ENCODE results near the gene DHX30.

Gene DHX30

DNA sequence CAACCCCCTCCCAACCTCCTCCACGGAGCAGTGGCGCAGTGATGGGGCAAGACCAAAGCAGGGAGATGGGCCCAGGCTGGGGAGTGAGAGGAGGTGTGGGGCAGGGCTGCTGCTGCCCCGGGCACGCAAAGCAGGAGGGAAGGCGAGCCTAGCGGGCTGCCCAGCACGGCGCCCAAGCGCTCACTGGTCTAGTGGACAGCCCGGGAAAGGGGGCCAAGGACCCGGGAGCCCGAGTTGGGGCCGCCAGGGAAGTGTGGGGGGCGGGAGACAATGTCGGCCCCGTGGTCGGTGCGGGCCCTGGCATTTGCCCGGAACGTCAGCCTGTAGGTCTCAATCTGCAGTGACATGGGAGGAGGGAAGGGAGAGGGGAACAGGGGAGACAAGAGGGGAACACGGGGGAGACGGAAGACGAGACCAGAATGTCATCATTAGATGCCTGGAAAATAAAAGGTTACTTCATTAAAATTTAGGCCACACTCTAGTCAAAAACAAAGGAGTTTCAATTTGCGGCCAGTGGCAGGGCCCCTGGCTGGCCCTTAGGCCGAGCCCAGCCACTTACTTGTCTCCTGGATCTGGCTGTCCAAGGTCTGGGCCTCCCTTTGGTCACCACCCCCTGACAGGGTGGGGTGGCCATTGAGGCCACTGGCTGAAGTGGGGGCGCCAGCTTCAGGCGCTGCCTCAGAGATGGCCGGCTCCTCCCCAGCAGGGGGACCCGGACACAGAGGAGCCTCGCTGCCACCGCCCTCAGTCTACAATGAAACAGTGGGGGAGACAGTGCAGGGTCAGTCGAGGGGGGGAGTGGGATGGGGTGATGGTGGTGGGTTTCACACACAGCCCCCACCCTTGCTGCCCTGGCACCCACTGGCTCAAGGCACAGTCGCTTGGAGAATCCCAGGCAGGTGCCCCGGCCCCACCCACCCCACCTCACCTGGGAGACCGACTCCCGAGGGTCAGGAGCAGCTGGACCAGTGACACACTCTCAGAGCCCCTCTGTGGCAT lies 50.0 kb downstream of the DHX30 start:
- no peak for DNase-seq

DNA sequence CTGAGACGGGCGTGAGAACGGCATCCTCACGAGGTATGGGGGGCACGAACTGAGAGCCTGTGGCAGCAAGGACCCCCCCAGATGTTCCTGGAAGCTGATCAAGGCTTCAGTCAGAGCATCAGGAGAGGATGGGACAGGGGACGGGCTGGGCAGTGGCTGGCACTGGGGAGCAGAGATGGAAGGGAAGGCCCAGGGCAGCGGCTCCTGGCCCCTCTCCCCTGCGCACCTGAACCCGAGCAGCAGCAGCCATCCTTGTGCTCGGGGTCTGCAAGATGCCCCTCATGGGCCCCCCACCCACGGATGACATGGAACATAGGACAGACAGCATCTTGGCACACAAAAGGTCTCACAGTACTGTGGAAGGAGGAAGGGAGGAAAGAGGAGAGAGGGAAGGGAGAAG lies 51.3 kb downstream of the DHX30 start:
- no peak for DNase-seq

DNA sequence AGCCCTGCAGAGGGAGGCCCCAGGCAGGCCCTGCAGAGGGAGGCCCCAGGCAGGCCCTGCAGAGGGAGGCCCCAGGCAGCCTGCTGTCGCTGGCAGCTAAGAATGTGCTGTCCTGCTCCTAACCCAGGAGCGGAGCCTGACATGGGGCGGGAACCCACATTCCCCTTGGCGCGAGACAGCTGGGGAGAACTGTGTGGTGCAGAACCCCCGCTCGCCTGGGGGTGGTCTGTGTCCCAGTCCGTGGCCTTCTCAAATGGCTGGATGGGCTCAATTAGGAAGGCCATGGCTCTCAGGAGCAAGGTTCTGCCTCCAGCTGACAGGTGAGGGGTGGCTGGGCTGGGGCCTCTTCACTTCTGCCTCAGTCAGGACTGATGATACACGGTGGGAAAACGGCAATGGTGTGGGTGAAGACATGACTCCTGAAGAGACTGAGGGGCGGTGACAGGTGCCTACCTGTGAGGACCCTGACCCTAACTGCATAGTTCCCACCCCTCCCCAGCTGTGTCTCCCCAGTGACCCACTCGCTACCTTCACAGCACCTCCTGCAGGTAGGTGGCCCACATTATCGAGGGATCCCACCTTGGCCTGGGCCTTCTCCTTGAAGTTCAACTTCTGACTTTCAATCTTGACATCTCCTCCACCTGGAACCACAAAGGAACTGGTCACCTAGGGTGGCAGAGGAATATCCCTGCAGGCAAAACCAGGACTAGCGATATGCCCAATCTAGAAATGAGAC lies 52.0 kb downstream of the DHX30 start:
- no peak for DNase-seq

DNA sequence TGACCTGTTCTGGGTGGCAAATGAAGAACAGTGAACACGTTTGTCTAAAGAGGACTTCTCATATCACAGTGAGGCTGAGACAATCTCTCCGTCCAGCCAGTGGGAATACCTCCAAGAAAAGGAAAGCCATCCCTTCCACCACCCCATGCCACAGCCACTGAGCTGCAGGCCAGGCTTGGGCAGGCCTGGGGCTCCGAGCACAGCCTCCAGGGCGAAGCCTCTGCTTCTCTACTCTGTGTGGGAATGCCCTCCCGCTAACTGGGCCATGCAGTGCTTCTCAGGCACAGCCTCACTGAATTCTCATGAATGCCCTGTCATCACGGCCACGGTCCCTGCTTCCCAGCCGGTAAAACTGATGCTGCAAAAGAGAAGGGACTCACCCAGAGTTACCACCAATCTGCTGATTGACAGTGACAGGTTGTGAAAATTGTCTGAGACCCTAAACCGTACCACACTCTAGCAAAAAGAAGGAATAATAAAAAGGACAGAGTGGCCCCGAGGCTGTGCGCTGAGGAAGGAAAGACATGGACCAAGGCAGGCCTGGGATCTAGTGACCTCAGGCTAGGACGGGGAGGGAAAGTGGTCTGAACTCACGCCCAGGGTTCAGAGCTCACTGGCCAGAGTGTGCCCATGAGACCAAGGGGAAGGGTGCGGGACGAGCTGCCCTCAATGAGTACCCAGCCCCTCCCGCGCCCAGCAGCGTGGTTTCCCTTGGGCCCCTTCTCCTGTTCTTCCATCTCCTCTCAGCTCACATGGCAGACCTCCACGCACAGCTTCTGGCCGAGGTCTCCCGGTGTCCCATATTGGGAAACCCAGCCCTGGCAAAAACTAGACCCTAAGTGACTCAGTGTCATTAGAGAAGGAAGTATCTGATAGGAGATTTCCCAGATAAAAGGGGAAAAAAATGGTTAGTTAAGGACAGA lies 52.8 kb downstream of the DHX30 start:
- no peak for DNase-seq

DNA sequence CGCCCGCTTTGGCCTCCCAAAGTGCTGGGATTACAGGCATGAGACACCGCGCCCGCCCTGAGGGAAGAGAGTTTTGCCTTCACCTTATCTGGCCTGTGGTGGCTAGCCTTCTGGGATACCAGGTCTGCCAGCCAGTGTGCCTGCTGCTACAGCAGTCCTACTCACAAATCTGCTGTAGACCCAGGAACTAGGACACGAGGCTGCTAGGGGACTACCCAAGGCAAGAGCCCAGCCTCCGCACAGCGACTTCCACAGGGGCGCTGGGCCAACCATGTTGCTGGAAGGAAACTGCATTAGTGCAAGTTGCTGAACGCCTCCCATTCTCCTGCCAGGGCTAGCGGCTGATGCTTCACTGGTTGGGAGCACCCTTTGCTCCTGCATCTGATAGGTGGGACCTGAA lies 53.7 kb downstream of the DHX30 start:
- DNase-seq = no peak

DNA sequence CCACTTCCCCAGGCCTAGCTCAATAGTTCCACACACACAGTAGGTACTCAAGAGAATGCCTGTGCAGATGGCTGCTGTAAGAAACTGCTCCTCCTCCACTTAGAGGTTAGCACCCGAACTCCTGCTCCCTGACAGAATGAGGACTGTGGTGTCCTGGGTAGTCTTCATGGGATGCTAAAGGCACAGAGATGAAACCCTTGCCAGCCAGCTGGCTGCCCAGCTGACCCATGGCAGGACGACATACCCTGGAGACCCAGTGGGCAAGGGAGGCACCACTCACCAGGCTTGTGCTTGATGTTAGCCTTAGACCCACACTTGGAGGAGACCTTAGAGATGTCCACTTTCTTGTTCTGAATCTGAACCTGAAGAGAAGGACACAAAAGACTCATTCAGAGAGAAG lies 54.2 kb downstream of the DHX30 start:
- DNase-seq = no peak

DNA sequence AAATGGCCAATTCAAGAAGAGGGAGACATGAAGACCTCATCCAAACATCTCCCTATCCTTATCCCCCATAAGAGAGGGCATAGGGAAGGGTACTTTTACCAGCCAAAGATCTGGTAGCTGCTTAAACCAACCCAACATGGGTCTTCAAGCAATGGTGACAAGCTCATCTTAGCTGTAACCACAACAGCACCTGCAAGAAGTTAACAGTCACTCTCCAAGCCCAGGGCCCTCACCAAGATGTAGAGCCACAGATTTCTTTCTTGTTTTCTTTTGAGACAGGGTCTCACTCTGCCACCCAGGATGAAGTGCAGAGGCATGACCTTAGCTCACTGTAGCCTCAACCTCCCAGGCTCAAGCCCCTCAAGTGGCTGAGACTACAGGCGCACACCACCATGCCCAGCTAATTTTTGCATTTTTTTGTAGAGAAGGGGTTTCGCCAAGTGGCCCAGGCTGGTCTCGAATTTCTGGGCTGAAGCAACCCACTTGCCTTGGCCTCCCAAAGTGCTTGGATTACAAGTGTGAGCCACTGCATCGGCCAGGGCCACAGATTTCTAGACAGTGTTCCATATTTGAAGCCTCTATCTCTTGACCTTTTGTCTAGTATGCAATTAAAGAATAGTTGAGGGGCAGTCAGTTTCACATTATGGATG lies 57.1 kb downstream of the DHX30 start:
- DNase-seq = no peak

DNA sequence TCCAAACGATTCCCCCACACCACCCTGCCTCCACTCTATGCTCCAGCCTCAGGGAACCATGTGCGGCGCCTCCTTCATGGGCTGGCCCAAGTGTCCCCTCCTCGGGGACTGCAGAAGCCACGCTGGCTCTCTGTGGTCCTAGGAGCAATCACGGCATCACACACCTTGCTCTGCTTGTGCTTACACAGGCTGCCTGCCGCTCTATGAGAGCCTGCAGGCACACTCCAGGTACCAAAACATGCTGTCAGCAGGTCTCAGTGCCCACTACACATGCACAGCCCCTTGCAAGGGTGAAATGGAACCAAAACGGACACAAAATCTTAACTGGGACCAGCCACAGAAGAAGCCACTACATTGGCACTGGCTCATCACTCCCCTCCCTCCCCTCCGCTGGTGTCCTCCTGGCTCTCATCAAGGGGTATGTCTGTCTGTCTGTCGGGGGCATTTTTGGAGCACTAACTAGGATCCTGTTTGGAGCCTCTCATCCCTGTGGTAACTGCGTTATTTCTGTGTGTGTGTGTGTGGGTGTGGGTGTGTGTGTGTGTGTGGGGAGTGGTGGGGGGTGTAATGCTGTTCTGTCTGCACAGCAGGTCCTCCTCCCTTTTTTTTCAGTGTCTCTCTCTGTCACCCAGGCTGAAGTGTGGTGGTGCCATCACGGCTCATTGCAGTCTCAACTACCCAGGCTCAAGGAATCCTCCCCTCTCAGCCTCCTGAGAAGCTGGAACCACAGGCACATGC lies 60.6 kb downstream of the DHX30 start:
- DNase-seq = no peak

DNA sequence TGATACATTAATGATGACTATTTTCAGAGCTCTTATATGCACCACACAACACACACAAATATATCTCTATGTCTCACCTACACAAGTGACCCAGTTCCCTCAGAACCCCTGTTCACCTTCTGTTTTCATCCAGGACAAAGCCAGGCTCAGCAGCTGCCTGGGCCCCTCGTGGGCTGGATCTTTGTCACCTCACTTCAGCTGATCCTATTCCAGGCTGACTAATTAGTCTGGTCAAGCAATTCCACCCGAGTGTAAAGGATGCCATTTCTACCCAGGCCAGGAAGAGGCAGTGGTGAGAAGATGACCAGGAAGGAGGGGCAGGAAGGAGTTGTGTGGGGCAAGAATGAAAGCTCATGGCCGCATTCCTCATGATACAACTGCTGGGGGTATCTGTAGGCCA lies 62.3 kb downstream of the DHX30 start:
- no peak for DNase-seq

DNA sequence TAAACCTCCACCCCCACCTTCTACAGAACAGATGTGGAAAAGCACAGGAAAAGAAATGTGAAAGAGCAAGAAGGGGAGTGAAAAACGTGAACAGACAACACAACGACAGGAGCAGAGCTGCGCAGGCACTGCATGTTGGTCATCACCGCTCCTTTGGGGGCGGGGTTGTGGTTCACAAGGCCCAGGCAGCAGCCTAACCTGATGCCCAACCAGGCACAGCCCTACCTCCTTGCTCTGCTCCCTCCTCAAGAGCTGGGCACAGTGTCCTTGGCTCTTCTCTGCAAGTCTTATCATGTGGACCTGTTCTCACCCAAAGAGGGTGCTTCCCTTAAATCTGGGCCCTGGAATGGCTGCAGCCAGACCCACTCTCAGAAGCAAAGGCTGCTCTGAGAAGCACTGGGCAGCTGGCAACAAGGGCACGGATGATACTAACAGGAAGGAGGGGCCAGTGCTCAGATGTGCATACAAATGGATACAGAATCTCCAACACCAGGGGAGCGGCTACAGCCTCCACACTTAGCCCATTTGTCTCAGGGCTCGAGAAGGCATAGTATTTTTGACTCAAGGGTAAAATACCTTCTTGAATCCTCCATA lies 64.6 kb downstream of the DHX30 start:
- DNase-seq = no peak

DNA sequence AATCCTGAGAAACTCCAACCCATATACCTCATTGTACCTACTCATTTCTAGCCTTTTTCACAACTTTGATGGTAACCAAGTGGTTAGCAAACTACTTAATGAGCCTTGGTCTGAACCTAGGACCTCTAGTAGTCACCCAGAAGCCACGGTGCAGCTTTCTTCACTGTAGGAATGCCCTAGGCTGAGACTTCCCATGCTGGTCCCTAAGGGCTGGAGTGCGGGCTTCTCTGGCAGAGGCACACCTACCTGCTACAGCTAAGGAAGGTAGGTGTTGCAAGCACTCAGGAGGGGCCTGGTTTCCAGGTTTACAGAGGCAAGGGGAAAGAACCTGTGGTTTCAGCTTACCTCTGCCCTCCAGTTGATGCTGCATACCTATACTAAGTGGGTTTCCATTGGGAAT lies 65.4 kb downstream of the DHX30 start:
- no peak for DNase-seq

DNA sequence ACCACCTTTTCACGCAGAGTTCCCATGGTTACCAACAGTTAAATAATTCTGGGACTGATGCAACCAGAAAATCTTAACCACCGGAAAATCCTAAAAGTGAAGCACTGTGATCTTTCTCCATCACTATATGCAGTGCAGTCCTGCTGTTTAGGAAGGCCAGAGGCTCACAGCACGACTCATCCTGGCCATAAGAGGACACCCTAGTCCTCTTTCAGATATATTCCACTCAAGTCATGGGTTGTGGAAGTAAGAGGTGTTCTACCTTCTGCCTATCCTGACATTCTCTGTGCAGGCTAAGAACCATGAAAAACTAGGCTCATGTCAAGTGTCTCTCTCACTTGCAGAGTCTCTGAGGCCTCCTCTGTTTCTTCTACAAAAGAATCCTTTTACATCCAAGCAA lies 67.2 kb downstream of the DHX30 start:
- no peak for DNase-seq

DNA sequence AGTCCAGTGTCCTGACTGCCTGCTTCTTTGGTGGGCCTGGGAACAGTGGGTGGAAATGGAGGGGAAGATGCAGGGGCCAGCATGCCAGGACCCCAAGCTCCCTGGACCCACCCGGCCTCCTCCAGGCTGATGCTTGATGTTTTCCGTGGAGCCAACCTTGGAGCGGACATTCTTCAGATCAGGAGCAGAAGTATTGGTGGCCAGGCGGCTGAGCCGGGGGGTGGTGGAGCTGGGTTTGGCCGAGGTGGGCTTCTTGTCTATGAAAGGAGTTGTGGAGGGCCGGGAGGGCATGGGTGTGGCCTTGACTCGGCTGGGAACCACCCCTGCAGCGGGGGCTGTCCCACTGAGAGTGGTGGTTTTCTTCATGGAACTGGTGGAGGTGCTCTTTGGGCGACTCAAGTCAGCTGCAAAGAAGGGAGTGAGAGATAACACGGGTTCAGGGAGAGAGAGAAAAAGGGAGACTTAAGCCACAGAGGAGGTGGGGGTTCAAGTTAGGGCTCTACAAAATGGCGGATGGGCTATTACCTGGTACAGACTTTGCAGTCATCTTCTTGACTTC lies 67.8 kb downstream of the DHX30 start:
- no peak for DNase-seq

DNA sequence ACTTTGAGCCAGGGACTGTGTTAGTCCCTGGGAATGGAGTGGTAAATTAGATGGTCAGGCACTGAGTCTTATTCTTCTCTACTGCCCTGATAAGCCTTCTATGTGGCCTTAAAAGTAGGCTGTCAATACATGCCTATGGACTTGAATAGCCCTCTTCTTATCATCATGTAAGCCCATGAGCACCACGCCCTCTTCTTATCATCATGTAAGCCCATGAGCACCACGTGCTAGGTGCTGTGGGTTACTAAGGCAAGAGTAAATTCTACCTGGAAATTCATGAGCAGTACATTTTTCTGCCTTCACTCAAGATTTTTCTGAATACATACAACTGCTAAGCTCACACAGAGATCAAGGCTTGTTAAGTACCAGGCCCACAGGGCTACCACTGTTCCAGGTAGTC lies 68.5 kb downstream of the DHX30 start:
- DNase-seq = no peak

DNA sequence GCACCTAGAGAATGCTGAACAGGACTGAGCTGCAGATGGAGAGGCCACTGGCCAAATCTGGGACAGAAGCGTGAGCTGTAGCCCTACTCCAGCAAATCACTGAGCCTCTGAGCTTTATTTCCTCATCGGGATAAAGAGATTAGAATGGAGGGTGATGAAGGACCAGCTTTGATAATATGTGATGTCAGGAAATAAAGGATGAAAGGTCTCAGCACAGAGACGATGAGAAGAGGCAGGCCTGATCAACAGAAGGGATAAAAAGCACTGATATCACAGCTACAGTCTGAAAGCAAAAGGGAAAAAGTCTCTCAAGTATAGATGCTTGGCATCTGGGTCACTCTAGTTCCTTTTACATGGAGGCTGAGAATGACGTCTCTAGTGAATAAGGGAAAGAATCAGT lies 70.0 kb downstream of the DHX30 start:
- DNase-seq = no peak

DNA sequence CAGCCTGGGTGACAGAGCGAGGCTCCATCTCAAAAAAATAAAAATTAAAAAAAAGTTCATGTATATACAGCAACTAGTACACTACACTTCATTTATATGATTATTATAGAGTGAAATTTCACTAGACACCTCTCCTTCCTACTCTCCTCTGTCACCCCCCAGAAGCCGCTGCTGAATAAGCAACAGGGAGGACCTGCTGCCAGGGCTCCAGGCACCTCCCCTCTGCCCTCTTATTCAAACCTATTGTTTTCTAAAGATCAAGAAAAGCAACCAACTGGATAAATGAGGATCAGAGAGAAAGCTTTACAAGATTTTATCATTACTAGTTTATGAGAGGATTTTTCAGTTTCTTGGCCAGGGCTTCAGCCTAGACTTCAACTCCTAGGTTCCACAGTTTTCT lies 71.5 kb downstream of the DHX30 start:
- no peak for DNase-seq

DNA sequence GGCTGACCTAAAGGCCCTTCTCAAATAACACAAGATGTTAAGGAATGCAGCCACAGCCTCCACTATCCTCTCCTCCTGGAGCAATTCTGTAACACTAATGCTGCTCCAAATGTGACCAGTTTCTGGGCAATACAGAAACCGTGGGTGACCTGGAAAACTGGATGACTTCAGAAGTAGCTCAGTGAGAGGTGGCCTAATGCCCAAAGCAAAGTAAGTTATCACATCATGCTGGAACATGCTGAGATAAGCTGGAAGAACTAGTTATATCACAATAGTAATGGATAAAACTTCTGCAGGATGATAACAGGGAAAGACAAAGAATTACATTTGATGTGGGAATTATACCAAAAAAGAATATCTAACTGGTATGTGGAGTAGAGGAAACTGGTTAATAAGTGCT lies 72.0 kb downstream of the DHX30 start:
- DNase-seq = no peak

DNA sequence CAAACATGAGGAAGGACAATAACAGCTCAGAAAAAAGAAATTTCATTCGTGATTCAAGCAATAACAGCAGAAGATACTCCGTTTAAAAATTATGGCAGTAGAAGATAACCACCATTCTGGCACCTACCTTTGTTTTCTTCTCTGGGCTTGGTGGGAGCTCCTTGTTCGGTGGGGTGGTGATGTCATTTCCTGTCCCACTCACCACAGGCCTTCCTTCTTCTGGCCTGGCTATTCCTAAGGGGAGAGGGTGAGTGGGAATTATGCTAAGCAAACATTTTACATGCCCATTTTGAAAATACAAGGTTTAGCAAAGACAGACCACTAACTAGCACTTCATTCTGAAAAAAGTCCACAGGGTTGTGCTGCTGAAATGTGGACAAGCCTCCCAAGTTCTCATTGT lies 74.4 kb downstream of the DHX30 start:
- DNase-seq = no peak

DNA sequence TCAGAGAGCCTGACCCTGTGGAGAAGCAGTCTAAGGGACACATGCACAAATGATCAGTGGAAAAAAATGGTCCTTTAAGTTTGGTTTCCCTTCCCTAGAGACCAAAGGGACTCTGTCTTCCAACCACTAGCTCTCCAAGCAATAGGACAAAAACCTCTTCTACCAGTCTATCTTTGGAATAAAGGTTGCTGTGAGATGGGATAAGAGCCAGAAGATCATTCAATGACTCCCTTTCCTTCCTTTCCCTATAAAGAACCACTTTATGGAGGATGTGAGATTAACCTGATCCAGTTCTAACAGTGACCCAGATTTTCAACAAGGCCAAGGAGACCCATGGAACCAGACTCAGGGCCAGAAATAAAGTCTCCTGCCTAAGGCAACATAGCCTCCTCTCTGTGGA lies 74.8 kb downstream of the DHX30 start:
- no peak for DNase-seq

DNA sequence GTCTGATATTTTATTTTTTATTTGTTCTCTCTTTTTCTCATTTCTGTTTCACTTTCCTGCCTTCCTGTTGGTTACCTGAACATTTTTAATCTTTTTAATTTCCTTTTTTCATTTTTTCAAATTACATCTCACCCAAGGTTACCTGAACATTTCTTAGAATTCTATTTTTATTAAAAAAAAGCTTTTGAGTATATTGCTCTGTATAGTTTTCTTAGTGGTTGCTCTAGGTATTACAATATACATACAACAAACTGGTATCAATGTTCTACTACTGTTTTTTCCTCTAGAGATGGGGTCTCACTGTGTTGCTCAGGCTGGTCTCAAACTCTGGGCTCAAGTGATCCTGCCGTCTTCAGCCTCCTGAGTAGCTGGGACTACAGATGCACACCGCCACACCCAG lies 79.4 kb downstream of the DHX30 start:
- no peak for DNase-seq

DNA sequence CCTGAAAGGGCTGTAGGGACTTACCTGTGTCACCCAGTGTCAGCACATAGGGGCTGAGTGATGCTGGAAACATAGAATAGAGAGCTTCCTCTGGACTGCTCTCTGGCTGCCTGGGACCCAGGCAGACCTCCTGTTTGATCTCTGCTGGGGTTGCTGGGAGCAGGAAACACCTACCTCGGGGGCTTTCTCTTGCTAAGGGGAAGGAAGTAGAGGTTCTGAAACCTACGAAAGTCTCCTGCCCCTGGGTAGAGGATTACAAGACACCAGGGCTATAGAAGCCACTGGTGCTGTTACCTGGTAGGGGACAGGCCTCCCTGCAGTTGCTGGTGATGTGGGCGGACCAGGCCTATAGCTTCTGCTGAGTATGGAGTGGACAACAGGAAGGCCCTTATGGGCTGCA lies 81.7 kb downstream of the DHX30 start:
- DNase-seq = no peak

Measured in MV-4-11 (cell line).